Thoracic aorta (tissue), 2 donors: Measurements from ENCODE around the gene ANAPC2. TPM values are rescaled to one million over a fixed set of nuclear protein-coding genes. Genes with fewer than 3 reads are reported as not detected.
"Not testable (repeated sequence)": the region's sequence is repeated elsewhere in the genome, so short reads cannot be mapped to it uniquely, and the experiment has no call there.

Experiments used
- ATAC-seq: fragments of 150-250 bp; one replicate; pipeline ENCODE4 v1.8.0; 2017; ENCODE audit warnings: low read depth; ENCODE audit not compliant: insufficient number of reproducible peaks, low FRiP score
- DNase-seq: peaks from one replicate; pipeline ENCODE4 v3.0.0-alpha.2; 2020; ENCODE audit warnings: low spot score
- H3K27ac ChIP-seq, 2 donors: fragments of 200-600 bp; sonication (generic); 1 replicate in 1 of 2; 2 replicates in 1 of 2; pipeline ENCODE4 v1.5.1; 2016; ENCODE audit warnings: mild to moderate bottlenecking in 2 of 2, moderate library complexity in 2 of 2
- H3K27me3 ChIP-seq: fragments of 200-600 bp; sonication (generic); replicated peaks from 2 replicates; pipeline ENCODE4 v1.6.0; 2016; ENCODE audit warnings: mild to moderate bottlenecking; ENCODE audit not compliant: insufficient read depth
- H3K36me3 ChIP-seq: fragments of 200-600 bp; sonication (generic); one replicate; pipeline ENCODE4 v1.5.1; 2016
- H3K4me1 ChIP-seq, 2 donors: fragments of 200-600 bp; sonication (generic); 1 replicate in 1 of 2; 2 replicates in 1 of 2; pipeline versions ENCODE4 v1.5.1 to v1.6.0; 2016; ENCODE audit warnings: low read depth in 2 of 2, mild to moderate bottlenecking in 1 of 2; ENCODE audit not compliant: control insufficient read depth in 1 of 2
- H3K4me3 ChIP-seq: fragments of 200-600 bp; sonication (generic); 2 replicates; pipeline ENCODE4 v1.5.1; 2016; ENCODE audit warnings: mild to moderate bottlenecking
- H3K9me3 ChIP-seq: fragments of 200-600 bp; sonication (generic); 2 replicates; pipeline ENCODE4 v1.5.1; 2016
- total RNA-seq, 2 donors: library from RNA; depleted of rRNA; stranded (reverse); fragments of >200 nt; gene quantifications; one replicate each; pipeline versions ENCODE4 v1.1.0 to v1.2.3, GENCODE V29; 2016
- TF ChIP-seq, protein P1 (sequence below): fragments of 200-600 bp; sonication (generic); IDR thresholded peaks from one replicate; pipeline ENCODE4 v1.5.1; 2019; ENCODE audit warnings: antibody characterized with exemption

The ANAPC2 gene
- total RNA-seq, 2 donors from 2014 or later, result 25.2 to 43.0 TPM

DNA sequence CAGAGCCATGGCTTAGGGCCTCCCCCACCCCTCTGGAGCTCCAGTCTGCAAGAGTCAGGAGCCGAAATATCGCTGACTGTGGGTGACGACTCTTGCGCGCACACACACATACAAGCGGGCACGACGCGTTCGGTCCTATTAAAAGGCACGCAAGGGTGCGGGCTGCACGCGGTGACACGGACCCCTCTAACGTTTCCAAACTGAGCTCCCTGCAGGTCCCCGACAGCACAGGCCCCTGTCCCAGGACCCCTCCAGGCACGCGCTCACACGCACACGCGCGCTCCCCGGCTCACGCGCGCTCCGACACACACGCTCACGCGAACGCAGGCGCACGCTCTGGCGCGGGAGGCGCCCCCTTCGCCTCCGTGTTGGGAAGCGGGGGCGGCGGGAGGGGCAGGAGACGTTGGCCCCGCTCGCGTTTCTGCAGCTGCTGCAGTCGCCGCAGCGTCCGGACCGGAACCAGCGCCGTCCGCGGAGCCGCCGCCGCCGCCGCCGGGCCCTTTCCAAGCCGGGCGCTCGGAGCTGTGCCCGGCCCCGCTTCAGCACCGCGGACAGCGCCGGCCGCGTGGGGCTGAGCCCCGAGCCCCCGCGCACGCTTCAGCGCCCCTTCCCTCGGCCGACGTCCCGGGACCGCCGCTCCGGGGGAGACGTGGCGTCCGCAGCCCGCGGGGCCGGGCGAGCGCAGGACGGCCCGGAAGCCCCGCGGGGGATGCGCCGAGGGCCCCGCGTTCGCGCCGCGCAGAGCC, 49.5 kb downstream of the ANAPC2 start, which contains the start of gene GRIN1:
Gene GRIN1, plus strand, starts transcription at position 433 of the 746 bp plus-strand sequence. CDS start 333 bp downstream, outside the sequence.
- Histone ChIP-seq H3K9me3 (no peaks in the 10 kb centered on the region), H3K27me3 (peaks cover 26% of the 10 kb centered on the region), H3K4me1 (peaks cover 0 to 3% of the 10 kb centered on the region in 2 donors), H3K4me3 (no peak within 1 kb of the TSS), H3K36me3 (no peaks in the 10 kb centered on the region), H3K27ac (no peak within 1 kb of the TSS)
- DNase-seq (no peak), ATAC-seq (no peak)
- TF ChIP-seq, protein P1, sequence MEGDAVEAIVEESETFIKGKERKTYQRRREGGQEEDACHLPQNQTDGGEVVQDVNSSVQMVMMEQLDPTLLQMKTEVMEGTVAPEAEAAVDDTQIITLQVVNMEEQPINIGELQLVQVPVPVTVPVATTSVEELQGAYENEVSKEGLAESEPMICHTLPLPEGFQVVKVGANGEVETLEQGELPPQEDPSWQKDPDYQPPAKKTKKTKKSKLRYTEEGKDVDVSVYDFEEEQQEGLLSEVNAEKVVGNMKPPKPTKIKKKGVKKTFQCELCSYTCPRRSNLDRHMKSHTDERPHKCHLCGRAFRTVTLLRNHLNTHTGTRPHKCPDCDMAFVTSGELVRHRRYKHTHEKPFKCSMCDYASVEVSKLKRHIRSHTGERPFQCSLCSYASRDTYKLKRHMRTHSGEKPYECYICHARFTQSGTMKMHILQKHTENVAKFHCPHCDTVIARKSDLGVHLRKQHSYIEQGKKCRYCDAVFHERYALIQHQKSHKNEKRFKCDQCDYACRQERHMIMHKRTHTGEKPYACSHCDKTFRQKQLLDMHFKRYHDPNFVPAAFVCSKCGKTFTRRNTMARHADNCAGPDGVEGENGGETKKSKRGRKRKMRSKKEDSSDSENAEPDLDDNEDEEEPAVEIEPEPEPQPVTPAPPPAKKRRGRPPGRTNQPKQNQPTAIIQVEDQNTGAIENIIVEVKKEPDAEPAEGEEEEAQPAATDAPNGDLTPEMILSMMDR, result no peak

DNA sequence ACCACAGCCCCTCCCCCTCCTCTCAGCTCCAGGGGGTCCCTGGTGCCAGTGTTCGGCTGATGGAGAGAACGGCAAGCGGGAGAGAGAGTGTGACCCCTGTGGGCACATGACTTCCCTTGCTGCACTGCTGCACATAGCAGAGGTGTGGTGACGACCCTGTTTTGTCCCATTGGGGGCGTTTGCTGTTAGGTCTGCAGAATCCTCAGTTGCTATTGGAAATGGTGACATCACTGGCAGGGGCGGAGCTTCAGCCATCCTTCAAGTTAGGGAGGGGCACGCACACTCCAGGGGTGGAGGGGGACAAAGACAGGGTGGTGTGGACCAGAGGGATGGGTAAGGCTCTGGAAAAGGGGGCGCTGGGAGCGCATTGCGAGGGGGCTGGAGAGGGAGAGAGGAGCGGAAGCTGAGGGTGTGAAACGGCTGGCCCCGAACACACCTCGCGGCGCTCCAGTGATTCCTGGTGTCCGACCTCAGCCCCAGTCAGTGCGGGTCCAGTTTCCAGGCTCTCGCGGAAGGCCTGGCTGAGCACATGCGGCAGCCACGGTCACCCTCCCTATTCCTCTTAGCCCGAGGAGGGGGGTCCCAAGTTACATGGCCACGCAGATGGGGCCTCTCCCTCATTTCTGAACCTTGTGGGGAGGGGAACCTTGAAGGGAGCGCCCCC, 50.2 kb downstream of the ANAPC2 start:
- Histone ChIP-seq H3K27ac (no peak overlapping the region), H3K36me3 (no peaks in the 10 kb centered on the region), H3K9me3 (no peaks in the 10 kb centered on the region), H3K4me1 (peaks cover 0 to 3% of the 10 kb centered on the region in 2 donors), H3K4me3 (no peak overlapping the region), H3K27me3 (peaks cover 26% of the 10 kb centered on the region)
- DNase-seq (no peak), ATAC-seq (no peak)
- TF ChIP-seq, protein P1, result no peak

DNA sequence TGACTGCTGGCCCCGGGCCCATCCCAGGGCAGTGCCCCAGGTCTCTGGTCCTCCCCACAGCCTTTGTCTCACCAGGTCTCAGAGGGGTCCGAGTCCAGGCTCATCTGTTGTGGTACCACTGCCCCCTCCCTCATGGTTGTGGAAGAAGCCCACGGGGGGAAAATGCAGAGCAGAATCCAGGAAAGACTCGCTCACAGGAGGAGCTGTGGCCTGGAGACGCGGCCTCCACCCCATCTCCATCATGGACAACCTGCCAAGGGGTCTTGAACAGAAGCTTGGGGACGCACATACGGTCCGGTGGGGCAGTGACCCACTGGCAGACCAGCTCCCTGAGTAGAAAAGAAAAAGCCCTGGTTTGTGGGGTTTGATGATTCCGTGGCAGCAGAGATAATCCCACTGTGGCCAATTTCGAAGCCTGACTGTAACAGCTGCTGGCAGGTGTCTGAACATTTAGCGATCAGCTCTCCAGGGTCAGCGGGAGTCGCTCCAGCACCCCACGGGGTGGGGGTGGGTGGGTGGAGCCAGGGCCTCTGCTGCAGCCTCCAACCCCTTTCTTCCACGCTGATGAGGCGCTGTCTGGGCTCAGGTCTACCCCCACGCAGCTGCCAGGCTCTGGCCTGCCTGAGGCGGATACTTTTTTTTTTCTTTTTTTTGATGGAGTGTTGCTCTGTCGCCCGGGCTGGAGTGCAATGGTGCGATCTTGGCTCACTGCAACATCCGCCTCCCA, 51.3 kb downstream of the ANAPC2 start:
- H3K9me3 ChIP-seq, result no peaks in the 10 kb centered on the region
- TF ChIP-seq, protein P1, result no peak
- no peaks in the 10 kb centered on the region for H3K36me3 ChIP-seq
- no peak overlapping the region for H3K27ac ChIP-seq
- ATAC-seq (no peak), DNase-seq (no peak)
- H3K27me3 ChIP-seq, result peaks cover 26% of the 10 kb centered on the region
- no peak overlapping the region for H3K4me3 ChIP-seq
- peaks cover 0 to 3% of the 10 kb centered on the region in 2 donors for H3K4me1 ChIP-seq

DNA sequence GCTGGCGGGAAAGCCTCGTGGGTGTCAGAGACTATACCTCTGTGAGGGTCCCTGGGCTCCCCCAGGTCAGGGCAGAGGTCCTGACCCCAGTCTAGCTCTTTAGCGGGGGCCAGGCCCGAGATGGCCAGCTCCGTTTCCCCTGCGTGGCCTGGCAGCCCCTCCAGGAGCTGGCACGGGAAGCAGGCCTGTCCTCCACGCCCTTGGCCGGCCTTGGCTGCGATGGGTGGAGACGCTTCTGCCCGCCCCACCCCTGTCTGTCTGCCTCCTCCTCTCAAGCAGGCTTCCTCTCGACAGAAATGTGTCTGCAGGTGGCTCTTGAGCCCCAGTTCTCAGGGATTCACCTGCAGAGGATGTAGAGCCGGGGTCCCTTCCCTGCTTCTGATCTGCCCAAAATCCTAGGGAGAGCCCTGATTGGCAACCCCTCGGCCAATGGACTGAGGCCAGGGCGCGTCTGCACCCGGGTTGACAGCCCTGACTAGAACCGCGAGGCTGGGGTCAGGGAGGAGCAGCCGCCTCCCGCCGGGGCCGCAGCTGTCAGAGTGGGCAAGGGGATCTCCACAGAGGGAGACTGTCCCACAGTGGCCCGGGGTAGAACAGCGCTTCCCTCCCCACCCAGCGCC, 52.0 kb downstream of the ANAPC2 start:
- ATAC-seq, result no peak
- peaks cover 26% of the 10 kb centered on the region for H3K27me3 ChIP-seq

DNA sequence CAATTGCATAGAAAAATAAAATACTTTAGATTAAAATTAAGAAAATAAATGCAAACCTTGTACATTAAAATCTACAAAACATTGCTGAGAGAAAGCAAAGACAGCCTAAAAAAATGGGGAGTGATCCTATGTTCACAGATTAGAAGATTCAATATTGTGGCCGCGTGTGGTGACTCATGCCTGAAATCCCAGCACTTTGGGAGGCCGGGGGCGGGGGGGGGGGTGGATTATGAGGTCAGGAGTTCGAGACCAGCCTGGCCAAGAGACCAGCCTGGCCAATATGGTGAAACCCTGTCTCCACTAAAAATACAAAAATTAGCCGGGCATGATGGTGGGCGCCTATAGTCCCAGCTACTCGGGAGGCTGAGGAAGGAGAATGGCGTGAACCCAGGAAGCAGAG, 53.2 kb downstream of the ANAPC2 start:
- H3K4me3 ChIP-seq, H3K27ac ChIP-seq, H3K9me3 ChIP-seq, H3K36me3 ChIP-seq, DNase-seq, H3K4me1 ChIP-seq, ATAC-seq: not testable (repeated sequence)
- H3K27me3 ChIP-seq, result peaks cover 18% of the 10 kb centered on the region

More for the DNA sequence above, 52.0 kb downstream of the ANAPC2 start:
- no peaks in the 10 kb centered on the region for H3K36me3 ChIP-seq
- H3K4me1 ChIP-seq, result peaks cover 0 to 3% of the 10 kb centered on the region in 2 donors
- H3K4me3 ChIP-seq, result no peak overlapping the region
- H3K9me3 ChIP-seq, result no peaks in the 10 kb centered on the region
- TF ChIP-seq, protein P1, result no peak
- no peak for DNase-seq
- H3K27ac ChIP-seq, result no peak overlapping the region
